HEK293T (cell line): ENCODE data around the gene TULP1.
A peak's percentile ranks its signal among the peaks of the same experiment; 100 is the strongest.

Experiments
- CTCF ChIA-PET: fragments of 350-600 bp; formaldehyde crosslinking; extraction: SDS; loops from one replicate; lab custom pipeline; 2021; ENCODE audit warnings: antibody characterized with exemption, inconsistent platforms; lab: Yijun Ruan, JAX
- POLR2A ChIA-PET: fragments of 350-600 bp; formaldehyde crosslinking; extraction: SDS; loops from one replicate; lab custom pipeline; 2020; ENCODE audit warnings: antibody characterized with exemption, inconsistent platforms; lab: Yijun Ruan, JAX
- DNase-seq: peaks from one replicate; pipeline ENCODE4 v3.0.0; 2012; ENCODE audit warnings: mixed read lengths; ENCODE audit errors: extremely low spot score
- ARNT ChIP-seq: fragments of 450-650 bp; IDR thresholded peaks from 2 replicates; pipeline ENCODE4 v1.6.1; 2017; ENCODE audit warnings: mild to moderate bottlenecking
- BHLHE40 ChIP-seq: fragments of 450-650 bp; IDR thresholded peaks from 2 replicates; pipeline ENCODE4 v1.6.1; 2016; ENCODE audit warnings: mild to moderate bottlenecking, moderate library complexity, borderline replicate concordance
- CTBP1 ChIP-seq: fragments of 450-650 bp; IDR thresholded peaks from 2 replicates; pipeline ENCODE4 v1.6.1; 2016; ENCODE audit warnings: borderline replicate concordance
- ELF4 ChIP-seq: fragments of 450-650 bp; IDR thresholded peaks from 2 replicates; pipeline ENCODE4 v1.6.1; 2017; ENCODE audit warnings: antibody characterized with exemption
- FOXA1 ChIP-seq: fragments of 450-650 bp; IDR thresholded peaks from 2 replicates; pipeline ENCODE4 v1.6.1; 2016; ENCODE audit warnings: mild to moderate bottlenecking
- FOXK2 ChIP-seq: fragments of 450-650 bp; IDR thresholded peaks from 2 replicates; pipeline ENCODE4 v1.6.1; 2016; ENCODE audit warnings: mild to moderate bottlenecking
- FOXM1 ChIP-seq: fragments of 450-650 bp; IDR thresholded peaks from 2 replicates; pipeline ENCODE4 v1.6.1; 2017; ENCODE audit warnings: mild to moderate bottlenecking, borderline replicate concordance
- HDGF ChIP-seq: fragments of 450-650 bp; IDR thresholded peaks from 2 replicates; pipeline ENCODE4 v1.6.1; 2017; ENCODE audit warnings: antibody characterized with exemption, borderline replicate concordance
- L3MBTL2 ChIP-seq: fragments of 450-650 bp; conservative IDR thresholded peaks from 2 replicates; pipeline ENCODE4 v1.6.1; 2016; ENCODE audit warnings: mild to moderate bottlenecking
- LEF1 ChIP-seq: fragments of 450-650 bp; IDR thresholded peaks from 2 replicates; pipeline ENCODE4 v1.6.1; 2017; ENCODE audit warnings: mild to moderate bottlenecking, borderline replicate concordance
- NFRKB ChIP-seq: fragments of 450-650 bp; IDR thresholded peaks from 2 replicates; pipeline ENCODE4 v1.6.1; 2016; ENCODE audit warnings: mild to moderate bottlenecking, moderate library complexity
- PKNOX1 ChIP-seq: fragments of 450-650 bp; IDR thresholded peaks from 2 replicates; pipeline ENCODE4 v1.6.1; 2016
- SP1 ChIP-seq: fragments of 450-650 bp; IDR thresholded peaks from 2 replicates; pipeline ENCODE4 v1.6.1; 2017
- SUZ12 ChIP-seq: fragments of 450-650 bp; IDR thresholded peaks from 2 replicates; pipeline ENCODE4 v1.6.1; 2016; ENCODE audit warnings: mild to moderate bottlenecking
- TARDBP ChIP-seq: fragments of 450-650 bp; IDR thresholded peaks from 2 replicates; pipeline ENCODE4 v1.6.1; 2016
- ZNF384 ChIP-seq: fragments of 450-650 bp; IDR thresholded peaks from 2 replicates; pipeline ENCODE4 v1.6.1; 2016

The TULP1 gene

GRCh38 chr6:35461270-35461669 lies 51.4 kb downstream of the TULP1 start:
- DNase-seq, result no peak
- ChIA-PET CTCF (interaction anchor here (0.8 kb wide), 1 partner anchor 12 kb away, joined by 3 read pairs; no protein-coding TSS in a partner anchor), POLR2A (no interaction called here)
- TF ChIP-seq TARDBP (no peak), NFRKB (no peak)

DNA sequence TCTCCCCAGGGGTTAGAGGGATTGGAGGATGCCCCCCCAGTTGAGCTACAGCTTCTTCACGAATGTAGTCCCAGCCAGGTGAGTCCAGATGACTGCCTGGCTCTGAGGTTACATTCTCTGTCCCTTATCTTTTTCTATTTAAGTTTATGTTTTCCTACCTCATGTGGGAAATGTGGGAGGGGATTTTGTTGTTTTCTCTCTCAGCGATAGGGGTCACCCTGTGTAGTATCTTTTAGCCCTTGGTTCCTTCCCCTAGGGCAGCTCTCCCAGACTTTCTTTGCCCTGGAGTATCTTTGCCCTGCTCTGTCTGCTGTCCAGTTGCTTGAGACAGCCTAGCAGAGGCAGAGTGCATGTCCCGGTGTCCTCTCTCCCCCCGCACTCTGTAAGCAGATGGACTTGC lies 54.8 kb downstream of the TULP1 start:
- POLR2A ChIA-PET, result interaction anchor here (1.0 to 2.2 kb wide), 2 partner anchors 10 to 11 kb away, joined by 3 to 9 read pairs; partner anchors contain the start of gene RPL10A
- no peak for DNase-seq
- CTCF ChIA-PET, result no interaction called here
- TF ChIP-seq ELF4 (no peak), SP1 (no peak), ARNT (no peak)

GRCh38 chr6:35454391-35455110 lies 58.1 kb downstream of the TULP1 start:
- DNase-seq, result no peak
- CTCF ChIA-PET, result interaction anchor here (0.6 to 0.7 kb wide), 3 partner anchors 94 to 286 kb away, joined by 3 to 4 read pairs (median 4); no protein-coding TSS in a partner anchor
- POLR2A ChIA-PET, result interaction anchor here (1.4 kb wide), 1 partner anchor 13 kb away, joined by 4 read pairs; the partner anchor contains the start of gene RPL10A
- TF ChIP-seq NFRKB (no peak), HDGF (no peak), FOXK2 (no peak)

DNA sequence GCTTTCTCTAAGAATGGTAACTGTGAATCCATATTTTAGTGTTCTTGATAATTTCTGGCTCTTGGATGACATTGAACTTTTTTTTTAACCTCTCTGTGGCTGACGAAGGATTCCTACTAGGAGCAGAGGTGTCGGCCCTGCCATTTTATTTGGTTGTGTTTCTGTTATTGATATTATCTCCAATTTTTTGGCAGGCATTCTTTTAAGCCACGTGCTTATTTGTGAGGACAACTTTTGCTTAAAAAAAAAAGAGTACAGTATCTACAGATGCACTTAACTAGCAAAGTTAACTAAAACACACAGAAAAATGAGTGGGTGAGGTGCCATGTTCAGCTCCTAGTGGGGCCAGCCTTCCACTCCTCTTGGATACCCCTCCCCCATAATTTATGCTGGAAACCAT lies 59.5 kb downstream of the TULP1 start:
- DNase-seq, result no peak
- POLR2A ChIA-PET, result interaction anchor here (1.0 to 3.5 kb wide), 5 partner anchors 14 to 125 kb away, joined by 3 to 22 read pairs (median 4); partner anchors contain the start of gene RPL10A

GRCh38 chr6:35452183-35453090 lies 60.3 kb downstream of the TULP1 start, which contains the start of gene FANCE:
FANCE (plus strand) TSS chr6:35452338; CDS start chr6:35452546, 208 bp downstream.
- CTCF ChIA-PET, result interaction anchor here (0.8 to 1.7 kb wide), 3 partner anchors 15 to 154 kb away, joined by 3 to 4 read pairs (median 3); partner anchors contain the start of gene RPL10A
- peak; percentile 95 for DNase-seq
- POLR2A ChIA-PET, result interaction anchor here (0.6 to 3.5 kb wide), 8 partner anchors 15 to 134 kb away, joined by 3 to 22 read pairs (median 4); partner anchors contain the start of gene RPL10A
- TF ChIP-seq HDGF (no peak), L3MBTL2 (peak; percentile 64)

More for the DNA sequence above, 59.5 kb downstream of the TULP1 start:
- no peak for TF ChIP-seq NFRKB
- no peak for TF ChIP-seq SP1
- no peak for TF ChIP-seq SUZ12
- no peak for TF ChIP-seq CTBP1
- TF ChIP-seq FOXA1, result no peak
- TF ChIP-seq ELF4, result no peak
- CTCF ChIA-PET, result interaction anchor here (0.7 to 1.7 kb wide), 3 partner anchors 15 to 336 kb away, joined by 4 to 7 read pairs (median 7); partner anchors contain the start of gene RPL10A

DNA sequence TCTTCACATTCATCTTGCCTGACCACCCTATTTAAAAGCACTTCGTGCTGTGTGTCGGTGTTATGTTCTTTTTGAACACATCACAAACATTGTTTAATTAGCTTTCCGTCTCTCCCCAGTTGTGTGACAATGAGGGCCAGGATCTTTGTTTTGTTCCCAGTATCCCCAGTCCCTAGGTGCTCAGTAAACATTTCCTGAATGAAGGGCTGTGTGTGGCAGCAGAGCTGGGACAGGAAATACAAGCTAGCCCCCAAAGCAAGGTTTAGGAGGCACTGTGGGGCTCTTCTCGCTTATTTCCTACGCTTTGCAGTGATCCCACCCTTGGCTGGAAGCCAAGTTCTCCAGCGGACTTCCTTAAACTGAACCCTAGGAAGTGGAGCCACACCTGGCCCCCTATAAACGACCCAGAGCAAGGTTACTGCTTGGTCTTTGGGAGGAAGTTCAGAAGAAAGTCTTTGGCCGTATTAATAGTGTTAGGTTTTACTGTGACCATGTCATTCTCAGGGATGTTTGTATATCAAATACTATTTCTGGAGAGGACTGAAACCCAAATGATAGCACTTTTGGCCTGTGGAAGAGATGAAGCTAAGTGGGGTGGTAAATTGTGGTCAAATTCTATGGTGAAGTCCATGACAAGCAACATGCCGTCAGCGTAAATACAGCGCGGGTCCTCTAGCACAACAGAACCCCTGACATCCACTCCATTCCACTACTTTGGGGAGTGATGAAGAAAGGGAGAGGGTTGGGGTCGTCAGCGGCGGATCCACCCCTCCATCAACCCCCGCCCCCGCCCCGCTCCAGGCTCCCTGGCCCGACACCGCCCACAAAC lies 61.1 kb downstream of the TULP1 start:
- CTCF ChIA-PET, result interaction anchor here (0.8 to 3.2 kb wide), 4 partner anchors 15 to 153 kb away, joined by 3 to 42 read pairs (median 4); partner anchors contain the start of genes PPARD and RPL10A
- POLR2A ChIA-PET, result interaction anchor here (0.6 to 3.5 kb wide), 8 partner anchors 16 to 133 kb away, joined by 3 to 22 read pairs (median 4); partner anchors contain the start of gene RPL10A
- TF ChIP-seq SP1 (no peak), HDGF (no peak), FOXA1 (no peak), L3MBTL2 (no peak), FOXK2 (no peak), PKNOX1 (no peak), SUZ12 (no peak), LEF1 (no peak), FOXM1 (no peak), ARNT (no peak), NFRKB (no peak), ELF4 (no peak), BHLHE40 (no peak), CTBP1 (no peak), ZNF384 (no peak), TARDBP (no peak)
- no peak for DNase-seq
